ENCODE measurements around the gene SLC39A11. TPM values are rescaled to one million over a fixed set of nuclear protein-coding genes. Genes with fewer than 3 reads are reported as not detected.

Gene SLC39A11
- total RNA-seq, 1 experiment from 2014 or later = 18.6 TPM

DNA sequence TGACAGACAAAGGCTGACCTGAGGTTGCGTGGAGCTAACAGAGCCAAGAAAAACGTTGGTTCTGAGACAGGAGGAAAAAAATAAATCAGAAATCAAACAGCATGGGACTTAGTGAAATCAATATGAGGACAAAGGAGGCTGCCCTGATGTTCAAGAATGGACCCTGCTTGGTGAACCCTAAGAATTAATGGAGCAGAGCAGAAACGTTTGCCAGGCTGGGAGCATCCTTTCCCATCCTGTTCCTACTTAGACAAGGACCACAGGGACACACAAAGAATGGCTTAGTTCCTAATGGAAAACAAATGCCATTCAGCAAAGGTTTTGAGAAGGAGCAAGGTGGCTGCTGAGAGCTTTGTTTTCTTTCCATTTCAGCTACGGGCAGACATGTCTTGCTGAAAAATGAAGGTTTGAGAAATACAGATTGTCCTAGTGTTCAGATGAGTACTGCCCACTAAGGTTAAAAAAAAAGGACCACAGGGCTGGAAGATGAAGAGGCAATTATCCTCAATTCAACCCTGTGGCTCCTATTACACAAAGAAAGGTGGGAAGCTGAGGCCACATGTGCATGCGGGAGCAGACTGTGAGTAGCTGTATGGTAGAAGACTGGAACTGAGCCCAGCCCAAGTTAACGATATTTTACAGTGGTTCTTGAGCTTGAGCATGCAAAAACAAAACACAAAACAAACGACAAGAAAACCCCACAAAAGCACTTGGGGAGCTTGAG lies 230.1 kb downstream of the SLC39A11 start:
- no peak overlapping the region for H3K27ac ChIP-seq (ENCODE audit: low read depth, low read length, poor library complexity, severe bottlenecking)
- no peak overlapping the region for H3K4me3 ChIP-seq (ENCODE audit: low read depth, low read length, poor library complexity, severe bottlenecking)
- no peak for DNase-seq (ENCODE audit: low spot score)
- no peaks in the 10 kb centered on the region for H3K36me3 ChIP-seq (ENCODE audit: insufficient read depth, low read length, poor library complexity, severe bottlenecking)
- ChIA-PET CTCF (no interaction called here), POLR2A (ENCODE audit: low non-redundant PET) (no interaction called here)
- peaks cover 4% of the 10 kb centered on the region for H3K4me1 ChIP-seq (ENCODE audit: insufficient read depth, low read length, poor library complexity, severe bottlenecking)
- no TSS peak for BruUV-seq (replicated peaks)
- intact Hi-C loops (cut with micrococcal nuclease; ENCODE audit: unreplicated experiment) = no loop called here
- no peaks in the 10 kb centered on the region for H3K9me3 ChIP-seq (ENCODE audit: low read depth, low read length, poor library complexity, severe bottlenecking)
- TF ChIP-seq, protein P1, sequence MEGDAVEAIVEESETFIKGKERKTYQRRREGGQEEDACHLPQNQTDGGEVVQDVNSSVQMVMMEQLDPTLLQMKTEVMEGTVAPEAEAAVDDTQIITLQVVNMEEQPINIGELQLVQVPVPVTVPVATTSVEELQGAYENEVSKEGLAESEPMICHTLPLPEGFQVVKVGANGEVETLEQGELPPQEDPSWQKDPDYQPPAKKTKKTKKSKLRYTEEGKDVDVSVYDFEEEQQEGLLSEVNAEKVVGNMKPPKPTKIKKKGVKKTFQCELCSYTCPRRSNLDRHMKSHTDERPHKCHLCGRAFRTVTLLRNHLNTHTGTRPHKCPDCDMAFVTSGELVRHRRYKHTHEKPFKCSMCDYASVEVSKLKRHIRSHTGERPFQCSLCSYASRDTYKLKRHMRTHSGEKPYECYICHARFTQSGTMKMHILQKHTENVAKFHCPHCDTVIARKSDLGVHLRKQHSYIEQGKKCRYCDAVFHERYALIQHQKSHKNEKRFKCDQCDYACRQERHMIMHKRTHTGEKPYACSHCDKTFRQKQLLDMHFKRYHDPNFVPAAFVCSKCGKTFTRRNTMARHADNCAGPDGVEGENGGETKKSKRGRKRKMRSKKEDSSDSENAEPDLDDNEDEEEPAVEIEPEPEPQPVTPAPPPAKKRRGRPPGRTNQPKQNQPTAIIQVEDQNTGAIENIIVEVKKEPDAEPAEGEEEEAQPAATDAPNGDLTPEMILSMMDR (conservative IDR thresholded peaks at IDR 0.05; ENCODE audit: low read depth, low read length) = no peak
- no peaks in the 10 kb centered on the region for H3K27me3 ChIP-seq (replicated peaks; ENCODE audit: insufficient read depth, low read depth, low read length, poor library complexity)

GRCh38 chr17:72861811-72862210 lies 230.7 kb downstream of the SLC39A11 start:
- BruUV-seq (replicated peaks) = no TSS peak
- intact Hi-C loops (cut with micrococcal nuclease; ENCODE audit: unreplicated experiment) = no loop called here
- Histone ChIP-seq H3K4me3 (ENCODE audit: low read depth, low read length, poor library complexity, severe bottlenecking) (no peak overlapping the region), H3K4me1 (ENCODE audit: insufficient read depth, low read length, poor library complexity, severe bottlenecking) (peaks cover 4% of the 10 kb centered on the region), H3K9me3 (ENCODE audit: low read depth, low read length, poor library complexity, severe bottlenecking) (no peaks in the 10 kb centered on the region), H3K36me3 (ENCODE audit: insufficient read depth, low read length, poor library complexity, severe bottlenecking) (no peaks in the 10 kb centered on the region), H3K27me3 (replicated peaks; ENCODE audit: insufficient read depth, low read depth, low read length, poor library complexity) (no peaks in the 10 kb centered on the region), H3K27ac (ENCODE audit: low read depth, low read length, poor library complexity, severe bottlenecking) (no peak overlapping the region)
- TF ChIP-seq, protein P1 (conservative IDR thresholded peaks at IDR 0.05; ENCODE audit: low read depth, low read length) = no peak
- TF ChIP-seq EZH2 (IDR thresholded peaks at IDR 0.05; ENCODE audit: borderline replicate concordance, low read depth, low read length, poor library complexity, severe bottlenecking) = no peak
- DNase-seq (ENCODE audit: low spot score) = no peak
- POLR2A ChIA-PET (ENCODE audit: low non-redundant PET) = no interaction called here
- CTCF ChIA-PET = no interaction called here

DNA sequence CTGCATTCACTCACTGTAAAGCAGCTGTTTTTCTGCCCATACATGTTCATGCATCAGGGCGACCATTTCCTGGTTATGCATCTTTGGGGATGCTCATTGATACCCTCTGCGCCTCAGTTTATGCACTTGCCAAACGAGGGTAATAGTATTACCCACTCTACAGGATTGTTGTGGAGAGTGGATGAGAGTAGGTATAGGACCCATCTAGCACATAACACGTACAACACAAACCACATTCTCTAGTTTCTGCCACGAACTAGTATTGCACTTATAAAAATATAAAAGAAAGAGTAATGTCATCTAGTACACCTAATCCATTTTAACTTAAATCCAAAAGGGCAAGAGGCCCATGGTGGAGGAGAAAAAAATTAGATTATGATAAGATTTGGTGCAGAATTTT lies 231.7 kb downstream of the SLC39A11 start:
- Histone ChIP-seq H3K4me1 (ENCODE audit: insufficient read depth, low read length, poor library complexity, severe bottlenecking) (no peaks in the 10 kb centered on the region), H3K4me3 (ENCODE audit: low read depth, low read length, poor library complexity, severe bottlenecking) (no peak overlapping the region), H3K9me3 (ENCODE audit: low read depth, low read length, poor library complexity, severe bottlenecking) (no peaks in the 10 kb centered on the region), H3K27me3 (replicated peaks; ENCODE audit: insufficient read depth, low read depth, low read length, poor library complexity) (no peaks in the 10 kb centered on the region), H3K36me3 (ENCODE audit: insufficient read depth, low read length, poor library complexity, severe bottlenecking) (no peaks in the 10 kb centered on the region), H3K27ac (ENCODE audit: low read depth, low read length, poor library complexity, severe bottlenecking) (no peak overlapping the region)
- no peak for DNase-seq (ENCODE audit: low spot score)
- ChIA-PET POLR2A (ENCODE audit: low non-redundant PET) (no interaction called here), CTCF (no interaction called here)
- no peak for TF ChIP-seq EZH2 (IDR thresholded peaks at IDR 0.05; ENCODE audit: borderline replicate concordance, low read depth, low read length, poor library complexity, severe bottlenecking)
- TF ChIP-seq, protein P1 (conservative IDR thresholded peaks at IDR 0.05; ENCODE audit: low read depth, low read length) = no peak
- BruUV-seq (replicated peaks) = no TSS peak
- intact Hi-C loops (cut with micrococcal nuclease; ENCODE audit: unreplicated experiment) = no loop called here
